ENCODE measurements around the gene ZNF407.
A peak's percentile ranks its signal among the peaks of the same experiment; 100 is the strongest.

The ZNF407 gene

GRCh38 chr18:74587441-74587840 is 10.2 kb upstream of the ZNF407 start:
- Histone ChIP-seq H3K4me1 (ENCODE audit: control insufficient read depth, insufficient read depth, low read length) (peaks cover 8% of the 10 kb centered on the region), H3K27me3 (replicated peaks; ENCODE audit: control insufficient read depth, insufficient read depth, low read length) (peaks cover 14% of the 10 kb centered on the region), H3K9me3 (ENCODE audit: control insufficient read depth, low read length) (peaks cover 3% of the 10 kb centered on the region), H3K4me3 (ENCODE audit: low read length) (no peak overlapping the region), H3K9ac (ENCODE audit: low read length) (no peak overlapping the region), H3K36me3 (ENCODE audit: control insufficient read depth, insufficient read depth, low read length, severe bottlenecking) (no peaks in the 10 kb centered on the region)
- DNase-seq (ENCODE audit: low read depth) = no peak

GRCh38 chr18:74589021-74589420 is 8.6 kb upstream of the ZNF407 start:
- Histone ChIP-seq H3K27me3 (replicated peaks; ENCODE audit: control insufficient read depth, insufficient read depth, low read length) (peaks cover 14% of the 10 kb centered on the region), H3K9me3 (ENCODE audit: control insufficient read depth, low read length) (peaks cover 3% of the 10 kb centered on the region), H3K9ac (ENCODE audit: low read length) (no peak overlapping the region), H3K36me3 (ENCODE audit: control insufficient read depth, insufficient read depth, low read length, severe bottlenecking) (peaks cover 12% of the 10 kb centered on the region), H3K4me3 (ENCODE audit: low read length) (no peak overlapping the region), H3K4me1 (ENCODE audit: control insufficient read depth, insufficient read depth, low read length) (peaks cover 8% of the 10 kb centered on the region)
- no peak for DNase-seq (ENCODE audit: low read depth)

GRCh38 chr18:74589811-74590210 is 7.9 kb upstream of the ZNF407 start:
- Histone ChIP-seq H3K4me3 (ENCODE audit: low read length) (no peak overlapping the region), H3K27me3 (replicated peaks; ENCODE audit: control insufficient read depth, insufficient read depth, low read length) (peaks cover 14% of the 10 kb centered on the region), H3K36me3 (ENCODE audit: control insufficient read depth, insufficient read depth, low read length, severe bottlenecking) (peaks cover 12% of the 10 kb centered on the region), H3K9ac (ENCODE audit: low read length) (no peak overlapping the region), H3K9me3 (ENCODE audit: control insufficient read depth, low read length) (peaks cover 3% of the 10 kb centered on the region), H3K4me1 (ENCODE audit: control insufficient read depth, insufficient read depth, low read length) (peaks cover 8% of the 10 kb centered on the region)
- no peak for DNase-seq (ENCODE audit: low read depth)

DNA sequence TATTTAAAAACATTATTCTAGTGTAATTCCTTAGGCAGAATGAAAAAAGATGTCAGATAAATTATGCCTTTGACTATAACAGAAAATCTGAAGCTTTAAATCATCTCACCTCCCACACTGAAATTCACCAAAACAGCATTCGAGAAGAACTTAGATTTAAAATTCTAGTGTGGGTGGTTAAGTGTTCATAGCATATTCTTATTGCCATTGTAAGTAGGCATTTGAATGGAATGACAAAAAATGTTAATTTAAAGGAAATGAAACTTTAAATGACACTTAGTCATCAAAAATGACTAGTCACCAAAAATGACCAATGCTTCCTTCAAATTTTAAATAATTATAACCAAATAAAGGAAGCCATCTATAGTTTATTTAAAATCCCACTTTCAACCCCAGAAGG is 7.0 kb upstream of the ZNF407 start:
- Histone ChIP-seq H3K9ac (ENCODE audit: low read length) (no peak overlapping the region), H3K4me3 (ENCODE audit: low read length) (no peak overlapping the region), H3K27me3 (replicated peaks; ENCODE audit: control insufficient read depth, insufficient read depth, low read length) (peaks cover 14% of the 10 kb centered on the region), H3K9me3 (ENCODE audit: control insufficient read depth, low read length) (peaks cover 3% of the 10 kb centered on the region), H3K36me3 (ENCODE audit: control insufficient read depth, insufficient read depth, low read length, severe bottlenecking) (peaks cover 12% of the 10 kb centered on the region), H3K4me1 (ENCODE audit: control insufficient read depth, insufficient read depth, low read length) (peaks cover 14% of the 10 kb centered on the region)
- DNase-seq (ENCODE audit: low read depth) = no peak

DNA sequence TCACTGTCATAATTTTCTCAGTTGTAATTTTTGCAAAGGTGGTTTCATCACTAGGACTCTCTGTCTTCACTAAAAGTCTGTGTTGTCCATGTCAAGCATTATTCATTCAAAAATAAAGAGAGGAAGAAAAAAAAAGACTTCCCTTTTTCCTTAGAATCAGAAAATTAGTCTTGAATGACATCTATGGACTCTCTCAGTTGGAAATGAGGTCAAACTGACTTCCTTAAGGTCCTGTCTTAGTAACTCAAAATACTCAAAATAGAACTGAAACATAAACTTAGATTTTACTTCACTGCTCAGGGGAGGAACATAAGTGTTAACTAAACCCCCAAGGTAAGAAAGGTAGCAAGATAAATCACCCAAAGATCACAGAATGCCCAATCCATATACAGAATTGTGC is 2.2 kb upstream of the ZNF407 start:
- DNase-seq (ENCODE audit: low read depth) = no peak
- H3K9ac ChIP-seq (ENCODE audit: low read length) = no peak overlapping the region
- H3K27me3 ChIP-seq (replicated peaks; ENCODE audit: control insufficient read depth, insufficient read depth, low read length) = no peaks in the 10 kb centered on the region
- H3K4me1 ChIP-seq (ENCODE audit: control insufficient read depth, insufficient read depth, low read length) = peaks cover 26% of the 10 kb centered on the region
- peaks cover 12% of the 10 kb centered on the region for H3K36me3 ChIP-seq (ENCODE audit: control insufficient read depth, insufficient read depth, low read length, severe bottlenecking)
- no peaks in the 10 kb centered on the region for H3K9me3 ChIP-seq (ENCODE audit: control insufficient read depth, low read length)
- H3K4me3 ChIP-seq (ENCODE audit: low read length) = peak overlapping the region; percentile 99

DNA sequence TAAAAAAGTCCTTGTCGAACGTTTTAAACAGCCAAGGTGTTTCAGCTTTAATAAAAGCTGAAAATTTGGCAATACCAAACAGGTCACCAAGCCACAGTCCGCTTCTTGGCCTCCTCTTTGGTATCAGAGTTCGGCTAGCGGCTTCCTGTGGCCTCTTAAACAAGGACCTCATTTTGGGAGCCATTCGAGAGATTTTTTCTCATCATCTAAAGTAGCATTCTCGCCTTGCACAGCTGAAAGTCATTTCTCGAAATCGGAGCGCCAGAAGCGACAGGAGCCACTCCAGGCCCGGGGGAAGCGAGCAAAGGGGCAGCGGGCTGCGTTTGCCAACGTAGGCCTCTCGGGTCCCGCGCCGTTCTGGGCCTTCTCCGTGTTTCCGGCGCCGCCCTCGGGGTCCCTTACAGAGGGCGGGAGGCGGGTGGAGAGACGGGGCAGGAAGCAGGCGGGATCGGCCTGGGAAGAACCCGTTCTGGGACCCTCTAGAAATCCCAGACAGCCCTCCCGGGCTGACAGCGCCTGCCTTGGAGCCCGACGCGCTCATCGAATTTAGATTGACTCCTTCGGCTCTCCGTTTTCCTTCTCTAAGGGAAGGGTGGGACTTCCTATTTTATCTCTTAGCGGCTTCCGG is 522 bp upstream of the ZNF407 start:
- peak overlapping the region; percentile 96 for H3K9ac ChIP-seq (ENCODE audit: low read length)
- DNase-seq (ENCODE audit: low read depth) = peak; percentile 88
- H3K9me3 ChIP-seq (ENCODE audit: control insufficient read depth, low read length) = no peaks in the 10 kb centered on the region
- peaks cover 26% of the 10 kb centered on the region for H3K4me1 ChIP-seq (ENCODE audit: control insufficient read depth, insufficient read depth, low read length)
- no peaks in the 10 kb centered on the region for H3K27me3 ChIP-seq (replicated peaks; ENCODE audit: control insufficient read depth, insufficient read depth, low read length)
- peak overlapping the region; percentile 99 for H3K4me3 ChIP-seq (ENCODE audit: low read length)
- H3K36me3 ChIP-seq (ENCODE audit: control insufficient read depth, insufficient read depth, low read length, severe bottlenecking) = peaks cover 12% of the 10 kb centered on the region

DNA sequence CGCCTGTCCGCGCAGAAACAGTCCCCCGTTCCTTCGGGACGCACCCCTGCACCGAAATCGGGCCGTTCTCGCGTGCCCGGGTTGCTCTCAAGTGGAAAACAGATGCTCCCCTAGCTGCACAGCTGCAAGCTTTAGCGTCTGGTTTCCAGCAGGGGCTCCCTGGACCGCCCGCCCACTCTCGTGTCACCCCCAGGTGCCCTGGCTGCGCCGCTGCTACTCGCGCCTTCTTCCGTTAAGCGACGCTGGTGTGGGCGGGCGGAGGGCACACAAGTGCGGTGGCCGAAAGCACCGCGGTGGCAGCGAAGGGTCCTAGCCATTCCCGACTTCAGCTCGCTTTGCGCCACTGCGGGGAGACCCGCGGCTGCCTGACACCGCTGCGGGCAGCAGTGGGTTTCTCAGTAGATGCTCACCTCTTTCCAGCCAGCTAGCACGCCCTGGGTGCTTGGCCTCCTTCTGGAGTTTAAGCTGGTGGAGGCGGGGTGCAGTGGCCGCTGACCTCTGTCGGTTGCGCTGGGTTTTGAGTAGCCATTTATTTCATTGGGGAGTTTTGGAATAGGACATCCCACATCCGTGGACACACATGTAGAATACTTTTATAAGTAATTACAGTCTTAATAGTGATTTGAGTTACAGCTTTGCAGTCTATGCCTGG is 806 bp downstream of the ZNF407 start:
- H3K4me3 ChIP-seq (ENCODE audit: low read length) = peak overlapping the region; percentile 99

DNA sequence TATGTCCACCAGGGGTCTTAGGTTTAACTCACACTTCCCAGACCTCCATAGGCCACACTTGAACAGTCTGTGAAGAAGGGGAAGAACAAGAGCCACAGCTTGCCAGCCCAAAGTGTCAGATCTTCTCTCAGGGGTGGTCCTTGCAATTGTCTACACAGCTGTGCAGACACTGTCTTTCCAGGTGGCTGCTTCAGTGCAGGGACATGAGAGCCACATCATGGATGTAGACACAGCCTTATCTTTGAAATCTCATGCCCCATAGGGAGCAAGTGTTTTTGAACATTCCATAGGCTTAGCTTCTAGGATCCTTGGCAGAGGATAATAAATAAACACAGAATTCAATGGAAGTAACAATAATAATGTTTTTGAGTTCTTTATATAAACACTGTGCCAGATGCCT is 6.7 kb downstream of the ZNF407 start:
- no peak overlapping the region for H3K9ac ChIP-seq (ENCODE audit: low read length)
- H3K9me3 ChIP-seq (ENCODE audit: control insufficient read depth, low read length) = no peaks in the 10 kb centered on the region
- DNase-seq (ENCODE audit: low read depth) = peak; percentile 37
- no peaks in the 10 kb centered on the region for H3K27me3 ChIP-seq (replicated peaks; ENCODE audit: control insufficient read depth, insufficient read depth, low read length)
- no peaks in the 10 kb centered on the region for H3K36me3 ChIP-seq (ENCODE audit: control insufficient read depth, insufficient read depth, low read length, severe bottlenecking)
- no peak overlapping the region for H3K4me3 ChIP-seq (ENCODE audit: low read length)
- peaks cover 8% of the 10 kb centered on the region for H3K4me1 ChIP-seq (ENCODE audit: control insufficient read depth, insufficient read depth, low read length)

More for the DNA sequence above, 806 bp downstream of the ZNF407 start:
- DNase-seq (ENCODE audit: low read depth) = peak; percentile 75
- Histone ChIP-seq H3K27me3 (replicated peaks; ENCODE audit: control insufficient read depth, insufficient read depth, low read length) (no peaks in the 10 kb centered on the region), H3K9ac (ENCODE audit: low read length) (peak overlapping the region; percentile 96), H3K4me1 (ENCODE audit: control insufficient read depth, insufficient read depth, low read length) (peaks cover 26% of the 10 kb centered on the region), H3K9me3 (ENCODE audit: control insufficient read depth, low read length) (no peaks in the 10 kb centered on the region), H3K36me3 (ENCODE audit: control insufficient read depth, insufficient read depth, low read length, severe bottlenecking) (peaks cover 5% of the 10 kb centered on the region)

DNA sequence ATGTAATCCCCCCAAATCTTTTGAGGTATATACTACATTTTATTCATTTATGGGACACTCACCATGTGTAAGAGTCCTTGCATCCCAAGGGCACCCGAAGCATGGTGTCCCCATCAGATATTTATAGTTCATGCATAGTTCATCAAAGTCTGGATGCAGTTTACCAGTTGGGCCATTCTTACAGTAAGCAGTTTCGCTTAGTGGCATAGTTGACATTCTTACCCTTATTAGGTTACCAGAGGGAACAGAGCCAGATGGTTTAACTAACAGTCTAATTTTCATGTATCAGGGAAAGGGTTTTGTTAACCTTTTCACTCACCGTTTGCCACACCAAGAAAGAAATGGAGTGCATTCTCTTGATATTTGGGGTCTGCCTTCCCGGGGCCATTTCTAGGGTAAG is 7.1 kb downstream of the ZNF407 start:
- Histone ChIP-seq H3K4me1 (ENCODE audit: control insufficient read depth, insufficient read depth, low read length) (peaks cover 10% of the 10 kb centered on the region), H3K9ac (ENCODE audit: low read length) (no peak overlapping the region), H3K9me3 (ENCODE audit: control insufficient read depth, low read length) (no peaks in the 10 kb centered on the region), H3K4me3 (ENCODE audit: low read length) (no peak overlapping the region), H3K27me3 (replicated peaks; ENCODE audit: control insufficient read depth, insufficient read depth, low read length) (no peaks in the 10 kb centered on the region), H3K36me3 (ENCODE audit: control insufficient read depth, insufficient read depth, low read length, severe bottlenecking) (no peaks in the 10 kb centered on the region)
- peak; percentile 79 for DNase-seq (ENCODE audit: low read depth)

DNA sequence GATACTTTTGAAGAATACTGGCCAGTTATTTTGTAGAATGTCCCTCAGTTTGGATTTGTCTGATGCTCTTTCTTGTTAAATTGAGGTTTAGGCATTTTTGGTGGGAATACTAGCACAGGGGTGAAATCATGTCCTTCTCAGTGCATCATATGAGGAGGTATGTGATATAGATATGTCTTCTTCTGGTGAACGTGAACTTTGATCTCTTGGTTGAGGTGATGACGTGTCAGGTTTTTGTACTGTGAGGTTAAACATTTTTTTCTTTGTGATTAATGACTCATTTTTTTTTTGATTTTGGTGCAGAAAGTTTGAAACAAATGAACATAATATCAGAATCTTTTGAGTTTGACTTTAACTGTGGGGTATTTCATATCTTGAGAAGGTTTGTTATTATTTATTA is 11.0 kb downstream of the ZNF407 start:
- Histone ChIP-seq H3K4me1 (ENCODE audit: control insufficient read depth, insufficient read depth, low read length) (peaks cover 26% of the 10 kb centered on the region), H3K36me3 (ENCODE audit: control insufficient read depth, insufficient read depth, low read length, severe bottlenecking) (no peaks in the 10 kb centered on the region), H3K27me3 (replicated peaks; ENCODE audit: control insufficient read depth, insufficient read depth, low read length) (no peaks in the 10 kb centered on the region), H3K9me3 (ENCODE audit: control insufficient read depth, low read length) (no peaks in the 10 kb centered on the region), H3K9ac (ENCODE audit: low read length) (no peak overlapping the region), H3K4me3 (ENCODE audit: low read length) (no peak overlapping the region)
- DNase-seq (ENCODE audit: low read depth) = no peak

GRCh38 chr18:74609535-74609934 is 11.9 kb downstream of the ZNF407 start:
- Histone ChIP-seq H3K36me3 (ENCODE audit: control insufficient read depth, insufficient read depth, low read length, severe bottlenecking) (no peaks in the 10 kb centered on the region), H3K27me3 (replicated peaks; ENCODE audit: control insufficient read depth, insufficient read depth, low read length) (no peaks in the 10 kb centered on the region), H3K4me3 (ENCODE audit: low read length) (no peak overlapping the region), H3K9ac (ENCODE audit: low read length) (no peak overlapping the region), H3K9me3 (ENCODE audit: control insufficient read depth, low read length) (no peaks in the 10 kb centered on the region), H3K4me1 (ENCODE audit: control insufficient read depth, insufficient read depth, low read length) (peaks cover 28% of the 10 kb centered on the region)
- no peak for DNase-seq (ENCODE audit: low read depth)
